NCI-H146 (cell line): ENCODE measurements around the gene TMTC4.

Source experiments
- DNase-seq: peaks from one replicate; lab custom pipeline; 2025; lab: John Stamatoyannopoulos, UW

Gene TMTC4

GRCh38 chr13:100667894-100668293, 6.7 kb downstream of the TMTC4 start:
- DNase-seq: no peak

- peak; percentile 24 for DNase-seq
Observed at GRCh38 chr13:100666124-100666523, 8.5 kb downstream of the TMTC4 start.

- no peak for DNase-seq
Observed at GRCh38 chr13:100665403-100665802, 9.2 kb downstream of the TMTC4 start.

GRCh38 chr13:100664171-100664900, 10.3 kb downstream of the TMTC4 start:
- DNase-seq: no peak

- DNase-seq: no peak
Observed at GRCh38 chr13:100662468-100663211, 12.0 kb downstream of the TMTC4 start.

GRCh38 chr13:100660761-100661160, 13.8 kb downstream of the TMTC4 start:
- DNase-seq: no peak

- no peak for DNase-seq
Observed at GRCh38 chr13:100659578-100659977, 15.0 kb downstream of the TMTC4 start.

GRCh38 chr13:100658363-100658762, 16.2 kb downstream of the TMTC4 start:
- no peak for DNase-seq

GRCh38 chr13:100657881-100658315, 16.7 kb downstream of the TMTC4 start:
- DNase-seq: no peak

GRCh38 chr13:100652510-100652909, 22.1 kb downstream of the TMTC4 start:
- no peak for DNase-seq

GRCh38 chr13:100650326-100650725, 24.3 kb downstream of the TMTC4 start:
- DNase-seq: no peak

- no peak for DNase-seq
Observed at GRCh38 chr13:100648354-100648753, 26.2 kb downstream of the TMTC4 start.

- DNase-seq: no peak
Observed at GRCh38 chr13:100646871-100647270, 27.7 kb downstream of the TMTC4 start.

- DNase-seq: peak; percentile 62
Observed at GRCh38 chr13:100646030-100646673, 28.4 kb downstream of the TMTC4 start.

GRCh38 chr13:100645382-100645781, 29.2 kb downstream of the TMTC4 start:
- DNase-seq: peak; percentile 99

- DNase-seq: peak; percentile 51
Observed at GRCh38 chr13:100644371-100644770, 30.2 kb downstream of the TMTC4 start.

GRCh38 chr13:100637796-100638195, 36.8 kb downstream of the TMTC4 start:
- DNase-seq: no peak

- DNase-seq: no peak
Observed at GRCh38 chr13:100637380-100637779, 37.2 kb downstream of the TMTC4 start.

- peak; percentile 71 for DNase-seq
Observed at GRCh38 chr13:100636441-100636840, 38.2 kb downstream of the TMTC4 start.

- DNase-seq: no peak
Observed at GRCh38 chr13:100636004-100636403, 38.6 kb downstream of the TMTC4 start.

GRCh38 chr13:100634696-100635095, 39.9 kb downstream of the TMTC4 start:
- no peak for DNase-seq

- DNase-seq: no peak
Observed at GRCh38 chr13:100633461-100633860, 41.1 kb downstream of the TMTC4 start.

GRCh38 chr13:100630555-100630954, 44.0 kb downstream of the TMTC4 start:
- DNase-seq: peak; percentile 93
